Endodermal cell (in vitro differentiated cells): ENCODE results near the gene ARHGAP31. TPM values are rescaled to one million over a fixed set of nuclear protein-coding genes. Genes with fewer than 3 reads are reported as not detected.

Source experiments
- DNase-seq: peaks from one replicate; pipeline ENCODE4 v3.0.0-alpha.2; 2017
- H3K27ac ChIP-seq: 2 replicates; pipeline ENCODE4 v1.5.1; 2013; ENCODE audit warnings: mild to moderate bottlenecking, low read depth, low read length, moderate library complexity
- H3K27me3 ChIP-seq: 2 replicates; pipeline ENCODE4 v1.6.1; 2013; ENCODE audit warnings: mild to moderate bottlenecking, low read length, moderate library complexity; ENCODE audit not compliant: insufficient read depth, control insufficient read depth, poor library complexity, severe bottlenecking
- H3K36me3 ChIP-seq: 2 replicates; pipeline ENCODE4 v1.7.0; 2013; ENCODE audit warnings: mild to moderate bottlenecking, low read length, moderate library complexity; ENCODE audit not compliant: control insufficient read depth, insufficient read depth
- H3K4me1 ChIP-seq: one replicate; pipeline ENCODE4 v1.7.0; 2013; ENCODE audit warnings: low read length; ENCODE audit not compliant: control insufficient read depth, insufficient read depth
- H3K4me3 ChIP-seq: 2 replicates; pipeline ENCODE4 v1.5.1; 2013; ENCODE audit warnings: mild to moderate bottlenecking, low read length, moderate library complexity
- H3K9ac ChIP-seq: 2 replicates; pipeline ENCODE4 v1.6.1; 2013; ENCODE audit warnings: mild to moderate bottlenecking, low read length, moderate library complexity; ENCODE audit not compliant: poor library complexity, severe bottlenecking; ENCODE audit errors: extremely low read depth
- H3K9me3 ChIP-seq: 2 replicates; pipeline ENCODE4 v1.6.1; 2013; ENCODE audit warnings: mild to moderate bottlenecking, low read length, moderate library complexity; ENCODE audit not compliant: control insufficient read depth
- H3K27ac Mint-ChIP-seq: 2 replicates; pipeline ENCODE4 v1.8.0; 2020; ENCODE audit warnings: mixed read lengths
- H3K27me3 Mint-ChIP-seq: 2 replicates; pipeline ENCODE4 v1.8.0; 2021; ENCODE audit warnings: mild to moderate bottlenecking, mixed read lengths; ENCODE audit not compliant: insufficient read depth
- H3K36me3 Mint-ChIP-seq: 2 replicates; pipeline ENCODE4 v1.8.0; 2020; ENCODE audit warnings: low read depth, mixed read lengths
- H3K4me1 Mint-ChIP-seq: 2 replicates; pipeline ENCODE4 v1.8.0; 2020; ENCODE audit warnings: mixed read lengths
- H3K4me3 Mint-ChIP-seq: 2 replicates; pipeline ENCODE4 v1.8.0; 2020; ENCODE audit warnings: mild to moderate bottlenecking, moderate library complexity, mixed read lengths
- H3K9me3 Mint-ChIP-seq: 2 replicates; pipeline ENCODE4 v1.8.0; 2020; ENCODE audit warnings: mild to moderate bottlenecking, mixed read lengths
- CTCF ChIP-seq: fragments of 200-600 bp; sonication (generic); conservative IDR thresholded peaks from 2 replicates; pipeline ENCODE4 v1.5.0; 2021; ENCODE audit warnings: antibody characterized with exemption, mild to moderate bottlenecking
- WGBS, 2 experiments: methylation state at CpG; one replicate each; pipeline versions ENCODE4 v1.1.5 to v1.1.7; 2013; ENCODE audit warnings: missing lambda C conversion rate in 2 of 2, mixed read lengths in 1 of 2; ENCODE audit not compliant: insufficient coverage in 1 of 2, insufficient read length in 1 of 2; 5-methylcytosine and 5-hydroxymethylcytosine counted together
- total RNA-seq, 2 donors: library from RNA; stranded (reverse); fragmentation: NEBNext Ultra II Directional in 1 of 2; extraction: Animal tissue kit (Norgen Biotek cat#: 25700) in 1 of 2; gene quantifications; 2 replicates in 1 of 2; 3 replicates in 1 of 2; pipeline ENCODE4 v1.2.1, GENCODE V29; 2021

The ARHGAP31 gene
- total RNA-seq, 2 donors from 2014 or later = 2.2 to 2.3 TPM

- H3K4me3 ChIP-seq = peak overlapping the region; percentile 5
- peaks cover 5% of the 10 kb centered on the region for H3K4me1 ChIP-seq
- no peaks in the 10 kb centered on the region for H3K36me3 ChIP-seq
- peaks cover 13% of the 10 kb centered on the region for H3K9me3 ChIP-seq
- DNase-seq = no peak
- H3K9ac ChIP-seq = no peak overlapping the region
- Mint-ChIP-seq H3K27ac (no peak overlapping the region), H3K4me3 (no peak overlapping the region), H3K9me3 (peaks cover 4% of the 10 kb centered on the region), H3K27me3 (peaks cover 34% of the 10 kb centered on the region), H3K36me3 (no peaks in the 10 kb centered on the region), H3K4me1 (peaks cover 19% of the 10 kb centered on the region)
- H3K27ac ChIP-seq = no peak overlapping the region
- 77 to 80% methylated on average over 3 to 7 of the region's 7 CpGs for WGBS, 2 experiments
- TF ChIP-seq CTCF = no peak
- H3K27me3 ChIP-seq = peaks cover 29% of the 10 kb centered on the region
These were observed 3.0 kb upstream of the ARHGAP31 start for GRCh38 chr3:119291062-119291700.

- peaks cover 44% of the 10 kb centered on the region for H3K27me3 ChIP-seq
- H3K27me3 Mint-ChIP-seq = peaks cover 47% of the 10 kb centered on the region
- H3K9ac ChIP-seq = no peak overlapping the region
- peaks cover 5% of the 10 kb centered on the region for H3K9me3 ChIP-seq
- H3K9me3 Mint-ChIP-seq = peaks cover 4% of the 10 kb centered on the region
- H3K27ac Mint-ChIP-seq = no peak overlapping the region
- 85 to 89% methylated on average over 3 to 4 of the region's 4 CpGs for WGBS, 2 experiments
- TF ChIP-seq CTCF = no peak
- H3K27ac ChIP-seq = no peak overlapping the region
- no peaks in the 10 kb centered on the region for H3K36me3 Mint-ChIP-seq
- H3K36me3 ChIP-seq = no peaks in the 10 kb centered on the region
- DNase-seq = no peak
- H3K4me1 ChIP-seq = peaks cover 8% of the 10 kb centered on the region
- H3K4me3 ChIP-seq = no peak overlapping the region
- H3K4me1 Mint-ChIP-seq = peaks cover 19% of the 10 kb centered on the region
- H3K4me3 Mint-ChIP-seq = no peak overlapping the region
These were observed 1.5 kb upstream of the ARHGAP31 start for GRCh38 chr3:119292666-119293065.

- no peaks in the 10 kb centered on the region for H3K9me3 Mint-ChIP-seq
- H3K4me3 ChIP-seq = peak overlapping the region; percentile 85
- peak overlapping the region; percentile 66 for H3K4me3 Mint-ChIP-seq
- H3K9ac ChIP-seq = no peak overlapping the region
- H3K27me3 ChIP-seq = peaks cover 45% of the 10 kb centered on the region
- peaks cover 22% of the 10 kb centered on the region for H3K4me1 Mint-ChIP-seq
- no peak for TF ChIP-seq CTCF
- no peaks in the 10 kb centered on the region for H3K9me3 ChIP-seq
- DNase-seq = no peak
- H3K36me3 Mint-ChIP-seq = no peaks in the 10 kb centered on the region
- no peak overlapping the region for H3K27ac ChIP-seq
- 44 to 58% methylated on average over 3 to 4 of the region's 4 CpGs for WGBS, 2 experiments
- H3K27ac Mint-ChIP-seq = no peak overlapping the region
- H3K4me1 ChIP-seq = peaks cover 8% of the 10 kb centered on the region
- no peaks in the 10 kb centered on the region for H3K36me3 ChIP-seq
- peaks cover 52% of the 10 kb centered on the region for H3K27me3 Mint-ChIP-seq
These were observed 895 bp upstream of the ARHGAP31 start for GRCh38 chr3:119293105-119293870.
